Measurements from ENCODE around the gene TRMT61B. TPM values are rescaled to one million over a fixed set of nuclear protein-coding genes. Genes with fewer than 3 reads are reported as not detected.

The TRMT61B gene
- total and polyA plus RNA-seq, 9 of the 15 experiments (the other 6 are each of a cell fraction or from before 2014, with no cell fraction given) = 13.2 to 28.3 (median 19.5) TPM

DNA sequence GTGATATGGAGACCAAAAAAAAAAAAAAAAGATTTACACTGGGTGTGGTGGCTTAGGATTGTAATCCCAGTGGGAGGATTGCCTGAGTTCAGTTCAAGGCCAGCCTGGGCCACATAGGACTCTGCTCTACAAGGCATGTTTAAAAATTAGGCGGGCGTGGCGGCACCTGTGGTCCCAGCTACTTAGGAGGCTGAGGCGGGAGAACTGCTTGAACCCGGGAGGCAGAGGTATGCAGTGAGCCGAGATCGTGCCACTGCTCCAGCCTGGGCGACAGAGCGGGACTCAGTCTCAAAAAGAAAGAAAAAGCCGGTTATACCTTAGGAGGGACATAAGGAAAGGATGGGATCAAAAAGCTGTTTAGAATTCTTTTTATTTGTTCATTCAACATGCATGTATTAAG, 60.2 kb downstream of the TRMT61B start:
- no TSS peak for BruUV-seq (replicated peaks)
- WGBS (ENCODE audit: insufficient coverage, low coverage, missing lambda C conversion rate) = 100% methylated on average over 10 of the region's 10 CpGs
- Histone ChIP-seq H3K27ac (ENCODE audit: extremely low read depth, low read depth, low read length) (no peak overlapping the region), H3K9me3 (replicated peaks; ENCODE audit: control insufficient read depth, insufficient read depth, low read depth, low read length) (no peaks in the 10 kb centered on the region), H3K4me2 (ENCODE audit: insufficient read depth, low read length) (no peak overlapping the region), H3K4me1 (replicated peaks in 1 of 2; ENCODE audit: control insufficient read depth in 2 of 2, insufficient read depth in 2 of 2, low read length in 2 of 2) (no peaks in the 10 kb centered on the region; a peak in 1 of 5 replicates), H4K20me1 (replicated peaks; ENCODE audit: control insufficient read depth, insufficient read depth, low read length) (no peaks in the 10 kb centered on the region), H3K9ac (ENCODE audit: insufficient read depth in 1 of 2, low read depth in 2 of 2, low read length in 2 of 2) (no peak overlapping the region), H2AFZ (ENCODE audit: low read depth, low read length) (no peak overlapping the region), H3K79me2 (ENCODE audit: control insufficient read depth, insufficient read depth, low read length) (no peaks in the 10 kb centered on the region), H3K4me3 (no peak overlapping the region), H3K36me3 (ENCODE audit: control insufficient read depth, insufficient read depth, low read length) (no peaks in the 10 kb centered on the region), H3K9me1 (ENCODE audit: control insufficient read depth, insufficient read depth, low read length) (no peaks in the 10 kb centered on the region), H3K27me3 (ENCODE audit: control insufficient read depth in 2 of 2, insufficient read depth in 2 of 2, low read length in 2 of 2) (no peaks in the 10 kb centered on the region)
- ChIA-PET POLR2A (interaction anchor here (0.8 kb wide), 1 partner anchor 11 kb away, joined by 4 read pairs; no protein-coding TSS in a partner anchor), CTCF (ENCODE audit: low intra/inter-chr PET ratio) (no interaction called here)
- intact Hi-C loops (cut with micrococcal nuclease) (no loop called here), in situ Hi-C loops (cut with MboI) (no loop called here)
- TF ChIP-seq ZNF282 (CRISPR knock-in tag; IDR thresholded peaks at IDR 0.05) = no peak
- TF ChIP-seq, protein P1, sequence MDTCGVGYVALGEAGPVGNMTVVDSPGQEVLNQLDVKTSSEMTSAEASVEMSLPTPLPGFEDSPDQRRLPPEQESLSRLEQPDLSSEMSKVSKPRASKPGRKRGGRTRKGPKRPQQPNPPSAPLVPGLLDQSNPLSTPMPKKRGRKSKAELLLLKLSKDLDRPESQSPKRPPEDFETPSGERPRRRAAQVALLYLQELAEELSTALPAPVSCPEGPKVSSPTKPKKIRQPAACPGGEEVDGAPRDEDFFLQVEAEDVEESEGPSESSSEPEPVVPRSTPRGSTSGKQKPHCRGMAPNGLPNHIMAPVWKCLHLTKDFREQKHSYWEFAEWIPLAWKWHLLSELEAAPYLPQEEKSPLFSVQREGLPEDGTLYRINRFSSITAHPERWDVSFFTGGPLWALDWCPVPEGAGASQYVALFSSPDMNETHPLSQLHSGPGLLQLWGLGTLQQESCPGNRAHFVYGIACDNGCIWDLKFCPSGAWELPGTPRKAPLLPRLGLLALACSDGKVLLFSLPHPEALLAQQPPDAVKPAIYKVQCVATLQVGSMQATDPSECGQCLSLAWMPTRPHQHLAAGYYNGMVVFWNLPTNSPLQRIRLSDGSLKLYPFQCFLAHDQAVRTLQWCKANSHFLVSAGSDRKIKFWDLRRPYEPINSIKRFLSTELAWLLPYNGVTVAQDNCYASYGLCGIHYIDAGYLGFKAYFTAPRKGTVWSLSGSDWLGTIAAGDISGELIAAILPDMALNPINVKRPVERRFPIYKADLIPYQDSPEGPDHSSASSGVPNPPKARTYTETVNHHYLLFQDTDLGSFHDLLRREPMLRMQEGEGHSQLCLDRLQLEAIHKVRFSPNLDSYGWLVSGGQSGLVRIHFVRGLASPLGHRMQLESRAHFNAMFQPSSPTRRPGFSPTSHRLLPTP (IDR thresholded peaks at IDR 0.05; ENCODE audit: borderline replicate concordance, extremely low read depth, insufficient read length) = no peak
- ATAC-seq (no peak), DNase-seq (ENCODE audit: extremely low read depth in 1 of 4, low spot score in 3 of 4) (no peak), FAIRE-seq (no peak)
